ENCODE results near the gene PER1. TPM values are rescaled to one million over a fixed set of nuclear protein-coding genes. Genes with fewer than 3 reads are reported as not detected.

The PER1 gene
- total RNA-seq, 4 donors from 2014 or later: 105 to 263 (median 164) TPM

GRCh38 chr17:8167526-8167925 lies 15.3 kb upstream of the PER1 start:
- intact Hi-C loops (cut with DNase I; ENCODE audit: low total_unique reads) (no loop called here), in situ Hi-C loops (cut with MboI; ENCODE audit: low sequenced_read_pairs in 4 of 4) (no loop called here)

DNA sequence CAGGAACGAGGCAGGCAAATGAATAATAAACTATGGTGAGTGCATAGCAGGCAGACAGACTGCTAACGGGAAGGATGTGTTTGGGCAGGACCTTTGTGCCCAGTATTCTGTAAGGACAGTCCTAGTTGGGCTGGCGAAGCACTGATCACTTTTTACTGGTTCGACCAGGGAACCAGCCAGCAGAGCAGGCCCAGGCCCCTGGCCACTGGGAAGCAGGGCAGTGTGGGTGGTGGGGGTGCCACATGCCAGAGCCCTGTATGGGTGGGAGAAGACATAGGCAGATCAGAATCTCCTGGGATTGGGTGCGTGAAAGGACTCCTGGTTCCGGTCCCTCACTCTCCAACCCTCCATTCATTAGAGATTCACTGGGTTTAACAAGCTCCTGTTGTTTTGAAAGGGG lies 14.5 kb upstream of the PER1 start:
- no peak for DNase-seq
- Histone ChIP-seq H3K27me3 (no peaks in the 10 kb centered on the region), H3K9me3 (no peaks in the 10 kb centered on the region), H3K4me3 (no peak overlapping the region), H3K27ac (no peak overlapping the region), H3K4me1 (peaks cover 20 to 23% of the 10 kb centered on the region in 2 donors), H3K36me3 (no peaks in the 10 kb centered on the region)
- no peak for TF ChIP-seq POLR2A (IDR thresholded peaks at IDR 0.05)
- TF ChIP-seq, protein P1, sequence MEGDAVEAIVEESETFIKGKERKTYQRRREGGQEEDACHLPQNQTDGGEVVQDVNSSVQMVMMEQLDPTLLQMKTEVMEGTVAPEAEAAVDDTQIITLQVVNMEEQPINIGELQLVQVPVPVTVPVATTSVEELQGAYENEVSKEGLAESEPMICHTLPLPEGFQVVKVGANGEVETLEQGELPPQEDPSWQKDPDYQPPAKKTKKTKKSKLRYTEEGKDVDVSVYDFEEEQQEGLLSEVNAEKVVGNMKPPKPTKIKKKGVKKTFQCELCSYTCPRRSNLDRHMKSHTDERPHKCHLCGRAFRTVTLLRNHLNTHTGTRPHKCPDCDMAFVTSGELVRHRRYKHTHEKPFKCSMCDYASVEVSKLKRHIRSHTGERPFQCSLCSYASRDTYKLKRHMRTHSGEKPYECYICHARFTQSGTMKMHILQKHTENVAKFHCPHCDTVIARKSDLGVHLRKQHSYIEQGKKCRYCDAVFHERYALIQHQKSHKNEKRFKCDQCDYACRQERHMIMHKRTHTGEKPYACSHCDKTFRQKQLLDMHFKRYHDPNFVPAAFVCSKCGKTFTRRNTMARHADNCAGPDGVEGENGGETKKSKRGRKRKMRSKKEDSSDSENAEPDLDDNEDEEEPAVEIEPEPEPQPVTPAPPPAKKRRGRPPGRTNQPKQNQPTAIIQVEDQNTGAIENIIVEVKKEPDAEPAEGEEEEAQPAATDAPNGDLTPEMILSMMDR (IDR thresholded peaks at IDR 0.05 in 4 of 5, conservative IDR thresholded peaks at IDR 0.05 in 1 of 5): no peak
- in situ Hi-C loops (cut with MboI; ENCODE audit: low sequenced_read_pairs in 4 of 4) (no loop called here), intact Hi-C loops (cut with DNase I; ENCODE audit: low total_unique reads) (no loop called here)
- ATAC-seq: no peak

More at GRCh38 chr17:8167526-8167925, 15.3 kb upstream of the PER1 start:
- no peak overlapping the region for H3K27ac ChIP-seq
- DNase-seq (no peak), ATAC-seq (no peak)
- no peak for TF ChIP-seq POLR2A (IDR thresholded peaks at IDR 0.05)
- TF ChIP-seq, protein P1 (IDR thresholded peaks at IDR 0.05 in 4 of 5, conservative IDR thresholded peaks at IDR 0.05 in 1 of 5): no peak
- no peaks in the 10 kb centered on the region for H3K27me3 ChIP-seq
- peaks cover 19 to 23% of the 10 kb centered on the region in 2 donors for H3K4me1 ChIP-seq
- no peak overlapping the region for H3K4me3 ChIP-seq
- H3K9me3 ChIP-seq: no peaks in the 10 kb centered on the region
- H3K36me3 ChIP-seq: no peaks in the 10 kb centered on the region

DNA sequence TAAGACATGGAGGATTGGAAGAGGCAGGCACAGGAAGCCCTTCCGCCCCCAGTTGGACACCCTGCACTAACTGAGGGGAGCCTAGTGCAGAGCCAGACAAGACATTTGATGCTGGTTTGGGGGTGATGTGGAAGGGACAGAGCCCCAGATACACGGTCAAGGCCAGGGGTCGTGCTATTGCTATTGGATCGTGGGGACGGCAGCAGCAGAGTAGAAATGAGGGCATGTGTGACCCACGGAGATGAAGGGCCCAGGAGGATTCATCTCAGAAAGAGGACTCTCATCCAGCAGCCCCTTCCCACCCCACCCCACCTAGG lies 12.6 kb upstream of the PER1 start:
- Histone ChIP-seq H3K27me3 (no peaks in the 10 kb centered on the region), H3K36me3 (peaks cover 0 to 11% of the 10 kb centered on the region in 2 donors), H3K4me1 (peaks cover 32 to 37% of the 10 kb centered on the region in 2 donors), H3K9me3 (no peaks in the 10 kb centered on the region), H3K4me3 (peak overlapping the region in 1 of 4 donors; percentile 74), H3K27ac (peak overlapping the region; percentile 98 to 100 (median 99))
- in situ Hi-C loops (cut with MboI; ENCODE audit: low sequenced_read_pairs in 4 of 4): no loop called here
- intact Hi-C loops (cut with DNase I; ENCODE audit: low total_unique reads): loop anchor here (1.0 kb wide), 1 partner anchor 9 kb away; no protein-coding TSS in a partner anchor
- ATAC-seq: no peak
- TF ChIP-seq, protein P1 (IDR thresholded peaks at IDR 0.05 in 4 of 5, conservative IDR thresholded peaks at IDR 0.05 in 1 of 5): no peak
- DNase-seq: no peak

DNA sequence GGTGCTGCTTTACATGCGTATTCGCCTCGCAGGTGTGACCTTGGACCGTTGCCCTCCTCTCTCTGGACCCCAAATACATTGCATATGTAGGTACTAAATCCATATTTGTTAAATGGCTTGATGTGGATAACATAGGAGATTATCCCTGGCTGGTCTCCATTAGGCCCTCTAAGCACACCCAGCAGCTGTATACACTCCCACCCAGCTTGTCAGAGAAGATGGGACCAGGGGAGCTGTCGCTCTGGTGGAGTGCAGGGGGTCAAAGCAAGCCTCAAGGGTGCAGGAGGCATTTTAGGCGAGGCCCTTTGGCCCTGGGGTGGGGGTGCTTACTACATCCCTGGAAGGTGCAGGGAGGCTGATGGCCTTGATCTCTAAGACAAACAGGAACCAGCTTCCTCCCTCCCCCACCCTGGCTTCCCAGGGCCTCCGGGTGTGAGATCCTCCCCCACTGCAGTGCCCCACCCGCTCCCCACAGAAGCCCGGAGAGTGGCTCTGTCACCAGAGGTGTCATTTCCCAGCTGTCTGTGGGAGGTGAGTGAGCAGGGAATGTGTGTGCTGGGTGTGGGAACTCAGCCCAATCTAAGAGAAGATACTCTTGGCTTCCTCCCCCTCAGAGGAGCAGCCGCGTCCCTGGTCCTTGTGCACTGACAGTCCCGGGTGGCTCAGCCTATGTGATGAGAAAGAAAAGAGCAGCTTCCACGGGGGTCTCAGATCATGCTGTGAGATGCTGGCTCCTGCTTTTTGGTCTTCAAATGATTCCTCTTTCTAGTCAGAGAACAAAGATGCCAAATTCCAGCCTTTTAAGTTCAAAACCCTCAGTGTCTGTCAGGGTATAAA lies 12.0 kb upstream of the PER1 start:
- in situ Hi-C loops (cut with MboI; ENCODE audit: low sequenced_read_pairs in 4 of 4) (no loop called here), intact Hi-C loops (cut with DNase I; ENCODE audit: low total_unique reads) (loop anchor here (1.0 to 2.0 kb wide), 2 partner anchors 9 to 59 kb away; no protein-coding TSS in a partner anchor)
- Histone ChIP-seq H3K27me3 (no peaks in the 10 kb centered on the region), H3K4me3 (peak overlapping the region in 3 of 4 donors; percentile 16 to 74 (median 51)), H3K9me3 (no peaks in the 10 kb centered on the region), H3K27ac (peak overlapping the region; percentile 98 to 100 (median 99)), H3K36me3 (peaks cover 0 to 17% of the 10 kb centered on the region in 2 donors), H3K4me1 (peaks cover 32 to 37% of the 10 kb centered on the region in 2 donors)
- TF ChIP-seq POLR2A (IDR thresholded peaks at IDR 0.05): peak; percentile 40 to 43
- TF ChIP-seq, protein P1 (IDR thresholded peaks at IDR 0.05 in 4 of 5, conservative IDR thresholded peaks at IDR 0.05 in 1 of 5): no peak
- DNase-seq (peak; percentile 74 to 90), ATAC-seq (peak; percentile 66 to 69)

Data from gastrocnemius medialis (tissue), 4 donors.